ENCODE results near the gene KCTD21.

GRCh38 chr11:78218707-78219492, 30.5 kb upstream of the KCTD21 start:
- TF ChIP-seq CTCF (IDR thresholded peaks at IDR 0.05 in 2 of 3, conservative IDR thresholded peaks at IDR 0.05 in 1 of 3; ENCODE audit: borderline replicate concordance in 1 of 3, insufficient read depth in 1 of 3, low read depth in 2 of 3, low read length in 2 of 3) (no peak), YY1 (IDR thresholded peaks at IDR 0.05; ENCODE audit: extremely low read depth, insufficient replicate concordance, low read depth, low read length) (no peak), EZH2 (IDR thresholded peaks at IDR 0.05) (no peak), CEBPB (IDR thresholded peaks at IDR 0.05; ENCODE audit: low read depth) (no peak), POLR2A (IDR thresholded peaks at IDR 0.05; ENCODE audit: borderline replicate concordance, extremely low read depth, insufficient read depth, insufficient read length) (no peak), TCF7L2 (IDR thresholded peaks at IDR 0.05; ENCODE audit: borderline replicate concordance, extremely low read depth, insufficient read depth, insufficient read length) (no peak)

All from HCT116 (cell line).